A549 (cell line): ENCODE measurements around the gene JAKMIP1. TPM values are rescaled to one million over a fixed set of nuclear protein-coding genes. Genes with fewer than 3 reads are reported as not detected.

Experiments used
- ATAC-seq, 2 experiments: fragments of 200-7000 bp in 1 of 2; fragments of >200 bp in 1 of 2; cut with Nextera tagmentation in 1 of 2; cut with Tn5 transposase in 1 of 2; 3 replicates each; pipeline versions ENCODE4 v1.8.0 to v1.9.1; 2018 to 2020; ENCODE audit warnings: mild to moderate bottlenecking in 1 of 2, moderate library complexity in 1 of 2
- CTCF ChIA-PET: fragments of 300-600 bp; sonication (Branson Sonifier 250); formaldehyde crosslinking; extraction: SDS; loops from one replicate; lab custom pipeline; 2021; ENCODE audit warnings: antibody characterized with exemption, inconsistent platforms; lab: Yijun Ruan, JAX
- POLR2A ChIA-PET: fragments of 350-600 bp; formaldehyde crosslinking; extraction: SDS; loops from one replicate; lab custom pipeline; 2021; ENCODE audit warnings: antibody characterized with exemption, inconsistent platforms; lab: Yijun Ruan, JAX
- DNase-seq, 2 experiments: peaks; one replicate each; pipeline versions ENCODE4 v3.0.0 to v3.0.0-alpha.2; 2011 to 2016; ENCODE audit warnings: low read depth in 1 of 2, low spot score in 1 of 2
- FAIRE-seq: peaks from 2 replicates; lab custom pipeline; 2011; peaks lifted over from hg19 to GRCh38; lab: Jason Lieb, UNC
- H3K27ac ChIP-seq, 2 experiments: fragments of >200 bp; sonication (Bioruptor Twin); formaldehyde crosslinking; 3 replicates each; pipeline ENCODE4 v1.5.1; 2016 to 2017
- H3K4me1 ChIP-seq: fragments of >200 bp; sonication (Bioruptor Twin); formaldehyde crosslinking; 3 replicates; pipeline ENCODE4 v1.6.1; 2016
- H3K4me2 ChIP-seq: fragments of >200 bp; sonication (Bioruptor Twin); formaldehyde crosslinking; 3 replicates; pipeline ENCODE4 v1.6.1; 2016
- H3K4me3 ChIP-seq: fragments of >200 bp; sonication (Bioruptor Twin); formaldehyde crosslinking; 3 replicates; pipeline ENCODE4 v1.5.1; 2016
- H3K9me3 ChIP-seq: fragments of >200 bp; sonication (Bioruptor Twin); formaldehyde crosslinking; 3 replicates; pipeline ENCODE4 v1.6.1; 2016
- ATOH8 ChIP-seq: fragments of 250-450 bp; sonication (Bioruptor Pico); IDR thresholded peaks from 2 replicates; pipeline ENCODE4 v1.5.0; 2020; ENCODE audit warnings: low read depth, mild to moderate bottlenecking, moderate library complexity
- CBX8 ChIP-seq: fragments of 200-600 bp; sonication (generic); IDR thresholded peaks from 2 replicates; pipeline ENCODE4 v1.6.1; 2016
- CEBPB ChIP-seq, 2 experiments: fragments of >200 bp in 1 of 2; sonication (Bioruptor Twin) in 1 of 2; formaldehyde crosslinking in 1 of 2; IDR thresholded peaks; 2 replicates each; pipeline ENCODE4 v1.6.1; 2012 to 2016
- CHD2 ChIP-seq: fragments of 150-350 bp; IDR thresholded peaks from 2 replicates; pipeline ENCODE4 v1.6.1; 2014; ENCODE audit warnings: low read length; ENCODE audit not compliant: partially characterized antibody
- CHD4 ChIP-seq: fragments of 200-600 bp; sonication (generic); IDR thresholded peaks from 2 replicates; pipeline ENCODE4 v1.6.1; 2016; ENCODE audit warnings: antibody characterized with exemption, mild to moderate bottlenecking, borderline replicate concordance
- CTCF ChIP-seq: fragments of >200 bp; sonication (Bioruptor Twin); formaldehyde crosslinking; IDR thresholded peaks from 3 replicates; pipeline ENCODE4 v1.5.1; 2016
- EP300 ChIP-seq, 2 experiments: fragments of >200 bp; sonication (Bioruptor Twin); formaldehyde crosslinking; IDR thresholded peaks; 2 replicates in 1 of 2; 3 replicates in 1 of 2; pipeline ENCODE4 v1.6.1; 2016 to 2017
- ESRRA ChIP-seq: fragments of 150-350 bp; IDR thresholded peaks from 2 replicates; pipeline ENCODE4 v1.6.1; 2014; ENCODE audit warnings: mild to moderate bottlenecking, low read length, borderline replicate concordance
- FOSL2 ChIP-seq, 2 experiments: fragments of 450-650 bp in 1 of 2; fragments of >200 bp in 1 of 2; sonication (Bioruptor Twin) in 1 of 2; formaldehyde crosslinking; IDR thresholded peaks; 2 replicates each; pipeline versions ENCODE4 v1.5.0 to v1.6.1; 2016 to 2020; ENCODE audit warnings: mild to moderate bottlenecking in 1 of 2, moderate library complexity in 1 of 2
- HDAC2 ChIP-seq: fragments of 200-600 bp; sonication (generic); IDR thresholded peaks from 2 replicates; pipeline ENCODE4 v1.6.1; 2016
- HEYL ChIP-seq: fragments of 250-450 bp; sonication (Bioruptor Pico); IDR thresholded peaks from 2 replicates; pipeline ENCODE4 v1.8.0; 2021; ENCODE audit warnings: mild to moderate bottlenecking, moderate library complexity
- HOXB13 ChIP-seq: fragments of 250-450 bp; sonication (Bioruptor Pico); IDR thresholded peaks from 2 replicates; pipeline ENCODE4 v1.5.0; 2020; ENCODE audit warnings: low read depth, mild to moderate bottlenecking, moderate library complexity
- KDM1A ChIP-seq: fragments of 200-600 bp; sonication (generic); IDR thresholded peaks from 2 replicates; pipeline ENCODE4 v1.6.1; 2016; ENCODE audit warnings: low read depth, mild to moderate bottlenecking
- KDM5A ChIP-seq: fragments of 200-600 bp; sonication (generic); IDR thresholded peaks from 2 replicates; pipeline ENCODE4 v1.6.1; 2016; ENCODE audit warnings: antibody characterized with exemption, mild to moderate bottlenecking
- MAX ChIP-seq: IDR thresholded peaks from 2 replicates; pipeline ENCODE4 v1.6.1; 2012
- MAZ ChIP-seq: fragments of 150-350 bp; IDR thresholded peaks from 2 replicates; pipeline ENCODE4 v1.6.1; 2014; ENCODE audit warnings: antibody characterized with exemption, low read depth, low read length, borderline replicate concordance
- MYC ChIP-seq: IDR thresholded peaks from 2 replicates; pipeline ENCODE4 v1.6.1; 2012; ENCODE audit warnings: mild to moderate bottlenecking, inconsistent platforms, low read length, improper control_type of control experiment, borderline replicate concordance
- NFE2L2 ChIP-seq: fragments of 150-350 bp; conservative IDR thresholded peaks from 2 replicates; pipeline ENCODE4 v1.6.1; 2014; ENCODE audit warnings: low read length
- NPAS2 ChIP-seq: fragments of 250-450 bp; sonication (Bioruptor Pico); IDR thresholded peaks from 2 replicates; pipeline ENCODE4 v1.8.0; 2022; ENCODE audit warnings: mild to moderate bottlenecking, moderate library complexity, borderline replicate concordance
- POLR2A ChIP-seq: IDR thresholded peaks from 2 replicates; pipeline ENCODE4 v1.6.1; 2012; ENCODE audit warnings: mild to moderate bottlenecking, low read length
- RAD21 ChIP-seq, 2 experiments: fragments of >200 bp in 1 of 2; sonication (Bioruptor Twin) in 1 of 2; formaldehyde crosslinking in 1 of 2; IDR thresholded peaks in 1 of 2; conservative IDR thresholded peaks in 1 of 2; 2 replicates in 1 of 2; 3 replicates in 1 of 2; pipeline ENCODE4 v1.6.1; 2012 to 2018; ENCODE audit warnings: inconsistent platforms in 1 of 2
- ZFP36 ChIP-seq: fragments of 450-650 bp; IDR thresholded peaks from 2 replicates; pipeline ENCODE4 v1.6.1; 2014; ENCODE audit warnings: borderline replicate concordance; ENCODE audit not compliant: partially characterized antibody
- ZNF302 ChIP-seq: fragments of 250-450 bp; sonication (Bioruptor Pico); IDR thresholded peaks from 2 replicates; pipeline ENCODE4 v1.9.0; 2021; ENCODE audit warnings: inconsistent platforms, mild to moderate bottlenecking, moderate library complexity
- ZSCAN20 ChIP-seq: fragments of 250-450 bp; sonication (Bioruptor Pico); IDR thresholded peaks from 2 replicates; pipeline ENCODE4 v1.8.0; 2022; ENCODE audit warnings: mild to moderate bottlenecking, moderate library complexity
- WGBS: methylation state at CpG from one replicate; pipeline ENCODE4 v1.1.6; 2017; ENCODE audit errors: missing lambda C conversion rate; 5-methylcytosine and 5-hydroxymethylcytosine counted together
- polyA plus RNA-seq, 4 experiments: library from polyadenylated mRNA; depleted of rRNA in 3 of 4; stranded (reverse); fragments of >200 nt; fragmentation: RNase III in 1 of 4; extraction: RNeasy Plus Mini Kit Qiagen cat#74134 plus additional on column Dnase treatment in 1 of 4; gene quantifications; 2 replicates in 3 of 4; 3 replicates in 1 of 4; pipeline ENCODE4 v1.2.3, GENCODE V29; 2011 to 2017
- TF ChIP-seq, protein P1 (sequence below): fragments of 150-350 bp; IDR thresholded peaks from 2 replicates; pipeline ENCODE4 v1.6.1; 2014; ENCODE audit warnings: low read depth, mild to moderate bottlenecking, low read length
- TF ChIP-seq, protein P2 (sequence below): fragments of >200 bp; sonication (Bioruptor Twin); formaldehyde crosslinking; IDR thresholded peaks from 3 replicates; pipeline ENCODE4 v1.6.1; 2016
- TF ChIP-seq, protein P3 (sequence below): IDR thresholded peaks from 2 replicates; pipeline ENCODE4 v1.6.1; 2012

Gene JAKMIP1
- polyA plus RNA-seq, 2 of the 4 experiments (the other 2 are of a cell fraction) = not detected

- Histone ChIP-seq H3K4me3 (no peak overlapping the region), H3K27ac (no peak overlapping the region), H3K4me2 (no peak overlapping the region), H3K9me3 (no peaks in the 10 kb centered on the region; the same call in 2 of the 3 replicates), H3K4me1 (no peaks in the 10 kb centered on the region)
- 60% methylated on average over 1 of the region's 5 CpGs for WGBS
- POLR2A ChIA-PET = no interaction called here
- ATAC-seq = no peak; a peak in 1 of 6 replicates
- DNase-seq = no peak
- no peak for FAIRE-seq
- CTCF ChIA-PET = interaction anchor here (1.1 kb wide), 1 partner anchor 66 kb away, joined by 3 read pairs; no protein-coding TSS in a partner anchor
- TF ChIP-seq MAX (no peak), KDM1A (no peak), MAZ (no peak), HDAC2 (no peak), POLR2A (no peak), CTCF (no peak), HOXB13 (CRISPR knock-in tag) (no peak), MYC (no peak), CHD2 (no peak), HEYL (CRISPR knock-in tag) (no peak), ZSCAN20 (CRISPR knock-in tag) (no peak), KDM5A (no peak), ZFP36 (no peak), NFE2L2 (no peak)
- TF ChIP-seq, protein P1, sequence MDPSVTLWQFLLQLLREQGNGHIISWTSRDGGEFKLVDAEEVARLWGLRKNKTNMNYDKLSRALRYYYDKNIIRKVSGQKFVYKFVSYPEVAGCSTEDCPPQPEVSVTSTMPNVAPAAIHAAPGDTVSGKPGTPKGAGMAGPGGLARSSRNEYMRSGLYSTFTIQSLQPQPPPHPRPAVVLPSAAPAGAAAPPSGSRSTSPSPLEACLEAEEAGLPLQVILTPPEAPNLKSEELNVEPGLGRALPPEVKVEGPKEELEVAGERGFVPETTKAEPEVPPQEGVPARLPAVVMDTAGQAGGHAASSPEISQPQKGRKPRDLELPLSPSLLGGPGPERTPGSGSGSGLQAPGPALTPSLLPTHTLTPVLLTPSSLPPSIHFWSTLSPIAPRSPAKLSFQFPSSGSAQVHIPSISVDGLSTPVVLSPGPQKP = no peak
- TF ChIP-seq, protein P2, sequence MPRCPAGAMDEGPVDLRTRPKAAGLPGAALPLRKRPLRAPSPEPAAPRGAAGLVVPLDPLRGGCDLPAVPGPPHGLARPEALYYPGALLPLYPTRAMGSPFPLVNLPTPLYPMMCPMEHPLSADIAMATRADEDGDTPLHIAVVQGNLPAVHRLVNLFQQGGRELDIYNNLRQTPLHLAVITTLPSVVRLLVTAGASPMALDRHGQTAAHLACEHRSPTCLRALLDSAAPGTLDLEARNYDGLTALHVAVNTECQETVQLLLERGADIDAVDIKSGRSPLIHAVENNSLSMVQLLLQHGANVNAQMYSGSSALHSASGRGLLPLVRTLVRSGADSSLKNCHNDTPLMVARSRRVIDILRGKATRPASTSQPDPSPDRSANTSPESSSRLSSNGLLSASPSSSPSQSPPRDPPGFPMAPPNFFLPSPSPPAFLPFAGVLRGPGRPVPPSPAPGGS = no peak
Observed at GRCh38 chr4:6065166-6065565, 135.2 kb downstream of the JAKMIP1 start.

- no peak for ATAC-seq
- TF ChIP-seq NPAS2 (CRISPR knock-in tag) = no peak
- no peak for TF ChIP-seq CTCF
- TF ChIP-seq, protein P1 = no peak
- TF ChIP-seq ZNF302 = no peak
- TF ChIP-seq CEBPB (IDR thresholded peaks at IDR 0.05) = no peak
- TF ChIP-seq ESRRA = no peak
- TF ChIP-seq CHD4 = no peak
- TF ChIP-seq, protein P3, sequence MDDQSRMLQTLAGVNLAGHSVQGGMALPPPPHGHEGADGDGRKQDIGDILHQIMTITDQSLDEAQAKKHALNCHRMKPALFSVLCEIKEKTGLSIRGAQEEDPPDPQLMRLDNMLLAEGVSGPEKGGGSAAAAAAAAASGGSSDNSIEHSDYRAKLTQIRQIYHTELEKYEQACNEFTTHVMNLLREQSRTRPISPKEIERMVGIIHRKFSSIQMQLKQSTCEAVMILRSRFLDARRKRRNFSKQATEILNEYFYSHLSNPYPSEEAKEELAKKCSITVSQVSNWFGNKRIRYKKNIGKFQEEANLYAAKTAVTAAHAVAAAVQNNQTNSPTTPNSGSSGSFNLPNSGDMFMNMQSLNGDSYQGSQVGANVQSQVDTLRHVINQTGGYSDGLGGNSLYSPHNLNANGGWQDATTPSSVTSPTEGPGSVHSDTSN = no peak
- TF ChIP-seq ATOH8 (CRISPR knock-in tag) = no peak
- no peak for TF ChIP-seq FOSL2 (IDR thresholded peaks at IDR 0.05)
- no peak for TF ChIP-seq FOSL2 (CRISPR knock-in tag; IDR thresholded peaks at IDR 0.05)
- TF ChIP-seq ZSCAN20 (CRISPR knock-in tag) = no peak
- TF ChIP-seq EP300 (IDR thresholded peaks at IDR 0.05) = no peak
- TF ChIP-seq CBX8 = no peak
- no peak for TF ChIP-seq RAD21 (conservative IDR thresholded peaks at IDR 0.05 in 1 of 2, IDR thresholded peaks at IDR 0.05 in 1 of 2)
- TF ChIP-seq, all 56 proteins: peak for 0
- FAIRE-seq = no peak
Observed at GRCh38 chr4:6064383-6064782, 136.0 kb downstream of the JAKMIP1 start.

More at GRCh38 chr4:6064383-6064782, 136.0 kb downstream of the JAKMIP1 start:
- no peak overlapping the region for H3K4me2 ChIP-seq
- H3K4me1 ChIP-seq = no peaks in the 10 kb centered on the region
- POLR2A ChIA-PET = no interaction called here
- CTCF ChIA-PET = interaction anchor here (0.9 kb wide), 1 partner anchor 11 kb away, joined by 4 read pairs; no protein-coding TSS in a partner anchor
- WGBS = 51% methylated on average over 6 of the region's 7 CpGs
- H3K27ac ChIP-seq = no peak overlapping the region
- H3K9me3 ChIP-seq = peaks cover 2% of the 10 kb centered on the region; the same call in 2 of the 3 replicates
- no peak for DNase-seq
- H3K4me3 ChIP-seq = no peak overlapping the region
